ENCODE measurements around the gene IQGAP2. TPM values are rescaled to one million over a fixed set of nuclear protein-coding genes. Genes with fewer than 3 reads are reported as not detected.

Gene IQGAP2
- total and polyA plus RNA-seq, 8 donors = 15.6 to 29.1 (median 17.1) TPM

DNA sequence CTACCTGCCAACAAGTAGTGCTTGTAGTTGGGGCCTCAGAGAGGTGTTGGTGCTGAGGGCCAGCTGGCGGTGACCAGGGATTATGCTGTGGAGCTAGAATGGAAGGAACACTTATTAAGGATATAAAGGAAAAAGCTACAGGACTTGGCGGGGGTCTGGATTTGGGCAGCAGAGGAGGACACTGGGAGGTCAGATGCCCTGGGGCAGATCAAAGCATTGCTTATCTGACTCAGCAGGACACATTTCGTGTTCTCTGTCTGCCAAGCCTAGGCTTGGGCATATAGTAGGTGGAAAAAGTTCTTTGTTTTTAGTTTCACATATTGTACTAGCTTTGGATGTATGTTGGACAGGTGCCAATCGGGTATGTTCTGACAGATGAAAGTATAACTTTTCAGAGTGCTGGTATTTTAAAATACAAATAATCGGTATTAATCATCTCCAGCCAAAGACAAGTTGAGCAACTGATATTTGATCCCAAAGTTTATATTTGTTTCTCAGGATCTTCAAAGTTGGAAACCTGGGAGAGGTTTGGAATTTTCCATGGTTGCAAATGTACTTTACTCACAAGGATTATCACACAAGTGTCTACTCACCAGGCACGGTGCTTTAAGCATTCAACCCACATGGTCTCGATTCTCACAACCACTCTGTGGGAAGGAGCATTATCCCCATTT lies 69.4 kb downstream of the IQGAP2 start:
- Histone ChIP-seq H3K27me3 (no peaks in the 10 kb centered on the region), H3K4me1 (peaks cover 0 to 26% of the 10 kb centered on the region in 2 donors), H3K36me3 (no peaks in the 10 kb centered on the region), H3K27ac (no peak overlapping the region), H3K4me3 (no peak overlapping the region), H3K9me3 (no peaks in the 10 kb centered on the region)
- intact Hi-C loops (cut with DNase I) = no loop called here
- DNase-seq (no peak), ATAC-seq (no peak)
- TF ChIP-seq, protein P1, sequence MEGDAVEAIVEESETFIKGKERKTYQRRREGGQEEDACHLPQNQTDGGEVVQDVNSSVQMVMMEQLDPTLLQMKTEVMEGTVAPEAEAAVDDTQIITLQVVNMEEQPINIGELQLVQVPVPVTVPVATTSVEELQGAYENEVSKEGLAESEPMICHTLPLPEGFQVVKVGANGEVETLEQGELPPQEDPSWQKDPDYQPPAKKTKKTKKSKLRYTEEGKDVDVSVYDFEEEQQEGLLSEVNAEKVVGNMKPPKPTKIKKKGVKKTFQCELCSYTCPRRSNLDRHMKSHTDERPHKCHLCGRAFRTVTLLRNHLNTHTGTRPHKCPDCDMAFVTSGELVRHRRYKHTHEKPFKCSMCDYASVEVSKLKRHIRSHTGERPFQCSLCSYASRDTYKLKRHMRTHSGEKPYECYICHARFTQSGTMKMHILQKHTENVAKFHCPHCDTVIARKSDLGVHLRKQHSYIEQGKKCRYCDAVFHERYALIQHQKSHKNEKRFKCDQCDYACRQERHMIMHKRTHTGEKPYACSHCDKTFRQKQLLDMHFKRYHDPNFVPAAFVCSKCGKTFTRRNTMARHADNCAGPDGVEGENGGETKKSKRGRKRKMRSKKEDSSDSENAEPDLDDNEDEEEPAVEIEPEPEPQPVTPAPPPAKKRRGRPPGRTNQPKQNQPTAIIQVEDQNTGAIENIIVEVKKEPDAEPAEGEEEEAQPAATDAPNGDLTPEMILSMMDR (IDR thresholded peaks at IDR 0.05) = no peak

DNA sequence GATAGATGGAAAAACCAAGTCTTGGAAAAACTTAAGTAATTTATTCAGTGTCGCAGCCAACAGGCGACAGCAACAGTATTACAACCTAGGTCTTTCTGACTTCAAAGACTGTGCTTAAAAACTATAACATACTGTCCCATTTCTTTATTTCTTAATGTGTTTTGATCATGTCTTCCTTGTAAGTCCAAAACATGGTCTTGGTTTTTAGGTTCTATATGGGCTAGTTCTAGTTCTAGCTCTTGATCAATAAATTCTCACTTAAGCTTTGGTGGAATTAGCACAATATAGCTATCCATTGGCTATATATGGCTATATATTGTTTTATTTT lies 69.9 kb downstream of the IQGAP2 start:
- Histone ChIP-seq H3K27ac (no peak overlapping the region), H3K4me1 (peaks cover 0 to 26% of the 10 kb centered on the region in 2 donors), H3K9me3 (no peaks in the 10 kb centered on the region), H3K27me3 (no peaks in the 10 kb centered on the region), H3K4me3 (no peak overlapping the region), H3K36me3 (no peaks in the 10 kb centered on the region)
- ATAC-seq (no peak), DNase-seq (no peak)
- intact Hi-C loops (cut with DNase I) = no loop called here
- TF ChIP-seq, protein P1 (IDR thresholded peaks at IDR 0.05) = no peak

DNA sequence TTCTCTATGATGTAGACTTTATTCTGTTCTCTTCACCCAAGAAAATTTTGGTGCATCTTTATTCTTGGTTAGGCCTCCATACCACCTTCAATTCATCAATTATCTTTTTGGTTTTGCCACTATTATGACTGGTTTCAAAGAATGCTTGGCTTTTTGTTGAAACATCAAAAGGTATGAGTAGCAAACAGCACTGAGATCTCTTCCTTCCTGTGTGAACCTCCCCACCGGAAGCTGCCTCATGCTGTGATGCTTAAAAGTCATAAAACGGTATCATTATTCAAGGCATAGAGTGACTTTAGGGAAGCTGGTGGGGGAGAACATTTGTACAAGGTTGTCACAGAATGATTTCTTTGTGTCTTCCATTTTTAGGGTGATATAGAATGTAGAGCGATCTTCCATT lies 70.6 kb downstream of the IQGAP2 start:
- no peak for ATAC-seq
- TF ChIP-seq, protein P1 (IDR thresholded peaks at IDR 0.05) = no peak
- no peak overlapping the region for H3K27ac ChIP-seq
- no peaks in the 10 kb centered on the region for H3K36me3 ChIP-seq
- no peak overlapping the region for H3K4me3 ChIP-seq
- H3K4me1 ChIP-seq = peaks cover 0 to 26% of the 10 kb centered on the region in 2 donors
- no peaks in the 10 kb centered on the region for H3K27me3 ChIP-seq
- no peaks in the 10 kb centered on the region for H3K9me3 ChIP-seq
- intact Hi-C loops (cut with DNase I) = no loop called here
- no peak for DNase-seq

DNA sequence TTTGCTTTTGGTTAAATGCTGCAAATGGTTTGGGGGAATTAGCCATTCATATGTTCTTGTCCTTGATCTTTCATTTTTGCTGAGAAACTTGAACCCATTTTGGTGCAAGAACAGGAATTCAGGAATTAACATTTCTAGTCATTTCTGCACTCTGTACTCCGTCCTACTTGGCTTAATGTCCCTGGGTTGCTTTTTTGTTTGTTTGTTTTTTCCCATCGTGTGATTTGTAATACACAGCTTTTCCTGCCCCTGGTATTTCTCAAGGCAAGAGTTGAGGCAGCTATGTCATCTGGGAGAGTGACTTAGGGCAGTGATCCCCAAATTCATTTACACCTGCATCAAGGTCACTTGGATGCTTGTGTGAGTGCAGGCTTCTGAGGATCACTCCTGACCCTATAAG lies 71.3 kb downstream of the IQGAP2 start:
- Histone ChIP-seq H3K36me3 (no peaks in the 10 kb centered on the region), H3K4me1 (peaks cover 0 to 21% of the 10 kb centered on the region in 2 donors), H3K9me3 (no peaks in the 10 kb centered on the region), H3K27me3 (no peaks in the 10 kb centered on the region), H3K4me3 (no peak overlapping the region), H3K27ac (no peak overlapping the region)
- intact Hi-C loops (cut with DNase I) = no loop called here
- DNase-seq (no peak), ATAC-seq (no peak)
- TF ChIP-seq, protein P1 (IDR thresholded peaks at IDR 0.05) = no peak

DNA sequence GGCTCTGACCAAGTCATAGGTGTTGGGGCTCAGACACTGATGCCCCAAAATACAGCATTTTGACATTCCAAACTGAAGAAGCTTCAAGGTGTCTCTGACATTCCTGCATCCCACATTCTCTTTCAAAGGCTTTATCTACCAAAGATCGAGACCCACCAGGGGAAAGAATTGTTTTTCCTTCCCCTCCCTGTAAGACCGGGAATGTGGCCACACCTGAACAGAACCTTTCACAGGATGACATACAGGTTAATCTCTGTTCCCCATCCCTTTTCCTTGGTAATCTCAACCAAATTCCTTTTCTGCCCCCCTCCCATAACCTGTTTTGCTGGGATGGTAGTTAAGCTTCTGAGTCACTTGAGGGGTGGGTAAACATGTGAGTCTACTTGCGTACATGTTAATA lies 72.3 kb downstream of the IQGAP2 start:
- no peaks in the 10 kb centered on the region for H3K9me3 ChIP-seq
- TF ChIP-seq, protein P1 (IDR thresholded peaks at IDR 0.05) = no peak
- intact Hi-C loops (cut with DNase I) = no loop called here
- DNase-seq (no peak), ATAC-seq (no peak)
- no peaks in the 10 kb centered on the region for H3K27me3 ChIP-seq
- no peak overlapping the region for H3K4me3 ChIP-seq
- H3K36me3 ChIP-seq = no peaks in the 10 kb centered on the region
- peaks cover 0 to 28% of the 10 kb centered on the region in 2 donors for H3K4me1 ChIP-seq
- no peak overlapping the region for H3K27ac ChIP-seq

Data from left lung (tissue), 10 donors.